WI38 (cell line): ENCODE results near the gene MAN1C1.

ENCODE experiments used
- H3K4me3 ChIP-seq: 2 replicates; pipeline ENCODE4 v1.5.1; 2011; ENCODE audit warnings: low read depth, mild to moderate bottlenecking, control low read depth, low read length
- CTCF ChIP-seq: IDR thresholded peaks from 2 replicates; pipeline ENCODE4 v1.5.1; 2012; ENCODE audit warnings: low read depth, mild to moderate bottlenecking, control low read depth, low read length

MAN1C1 gene

DNA sequence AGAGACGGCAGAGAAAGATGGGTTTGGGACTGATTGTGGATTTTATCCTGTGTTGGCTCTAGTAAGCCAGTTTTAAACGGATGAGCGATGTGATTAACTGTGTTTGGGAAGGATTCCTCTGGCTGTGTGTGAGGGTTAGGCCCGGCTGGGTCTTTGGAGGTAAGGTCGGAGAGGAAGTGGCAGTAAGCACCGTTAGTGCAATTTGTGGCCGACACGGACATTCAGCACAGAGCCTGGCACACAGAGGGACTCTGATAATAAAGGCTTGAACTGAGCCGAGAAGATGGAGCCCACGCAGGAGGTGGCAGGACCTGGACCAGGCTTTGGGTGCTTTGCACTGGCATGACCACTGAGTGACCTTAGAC lies 204.5 kb downstream of the MAN1C1 start:
- TF ChIP-seq CTCF, result no peak
- peak overlapping the region; percentile 77 for H3K4me3 ChIP-seq

GRCh38 chr1:25821630-25822091 lies 205.1 kb downstream of the MAN1C1 start:
- H3K4me3 ChIP-seq, result peak overlapping the region; percentile 77
- no peak for TF ChIP-seq CTCF

DNA sequence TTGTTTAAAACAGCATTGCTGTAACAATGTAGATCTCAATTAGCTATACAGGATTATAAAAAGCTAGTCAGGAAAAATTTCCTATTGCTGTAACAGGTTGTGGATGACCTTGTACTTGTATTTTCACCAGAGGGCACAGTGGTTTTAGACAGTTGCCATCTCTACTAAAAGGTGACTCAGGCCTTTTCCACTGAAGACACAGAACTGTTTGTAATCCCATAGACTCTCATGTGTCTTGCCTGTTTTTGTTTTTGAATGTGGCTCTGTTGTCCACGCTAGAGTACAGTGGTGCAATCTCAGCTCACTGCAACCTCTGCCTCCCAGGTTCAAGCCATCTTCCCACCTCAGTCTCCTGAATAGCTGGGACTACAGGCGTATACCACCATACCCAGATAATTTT lies 209.0 kb downstream of the MAN1C1 start:
- H3K4me3 ChIP-seq, result no peak overlapping the region

GRCh38 chr1:25826571-25826970 lies 210.0 kb downstream of the MAN1C1 start:
- no peak for TF ChIP-seq CTCF
- H3K4me3 ChIP-seq, result no peak overlapping the region

More for the DNA sequence above, 209.0 kb downstream of the MAN1C1 start:
- no peak for TF ChIP-seq CTCF

GRCh38 chr1:25828491-25828890 lies 211.9 kb downstream of the MAN1C1 start:
- no peak overlapping the region for H3K4me3 ChIP-seq
- TF ChIP-seq CTCF, result no peak

GRCh38 chr1:25829046-25829445 lies 212.5 kb downstream of the MAN1C1 start:
- H3K4me3 ChIP-seq, result no peak overlapping the region
- TF ChIP-seq CTCF, result no peak

- no peak overlapping the region for H3K4me3 ChIP-seq
- TF ChIP-seq CTCF, result no peak
Observed at GRCh38 chr1:25831569-25832196, 215.1 kb downstream of the MAN1C1 start.
